Germinal center (tissue), 1 donor: Measurements from ENCODE around the gene SIK3.
"Not testable (repeated sequence)": the region's sequence is repeated elsewhere in the genome, so short reads cannot be mapped to it uniquely, and the experiment has no call there.

Source experiments
- DNase-seq: peaks from one replicate; pipeline ENCODE4 v3.0.0; 2012; ENCODE audit warnings: mixed read lengths, low spot score

SIK3 gene

DNA sequence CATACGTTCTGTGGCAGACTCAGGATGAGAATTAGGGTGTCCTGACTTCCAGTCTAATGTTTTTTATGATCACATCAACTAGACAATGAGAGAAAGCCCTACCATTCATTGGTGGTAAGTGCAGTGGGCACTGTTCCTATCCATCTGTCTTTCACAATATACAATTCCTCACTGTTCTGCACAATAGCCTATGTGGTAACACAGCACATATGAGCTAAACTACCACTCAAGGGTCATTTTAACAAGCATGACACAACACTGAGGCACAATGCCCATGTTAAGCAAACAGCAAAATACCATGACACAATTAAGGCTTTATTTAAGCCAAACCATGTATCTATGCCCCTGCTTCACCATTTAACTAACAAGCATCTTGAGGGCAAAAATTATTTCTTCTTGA lies 52.3 kb downstream of the SIK3 start:
- no peak for DNase-seq

DNA sequence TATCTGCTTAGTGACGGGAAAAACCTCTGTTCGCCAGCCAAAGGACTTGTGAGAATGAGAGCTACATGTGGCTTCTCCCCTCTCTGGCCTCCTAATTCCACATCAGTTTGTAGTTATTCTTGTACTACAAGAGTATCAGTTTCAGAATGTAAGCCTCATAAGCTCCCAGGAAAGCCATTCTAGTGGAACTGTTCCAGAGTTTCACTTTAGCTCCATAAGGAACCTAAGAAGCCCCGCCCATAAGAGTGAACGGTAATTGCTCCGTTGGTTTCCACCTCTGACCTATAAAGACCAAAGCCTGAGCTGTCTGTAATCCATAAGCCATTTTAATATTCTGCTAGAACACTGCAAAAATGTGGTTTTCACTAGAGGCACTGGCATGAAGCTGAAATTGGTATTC lies 53.0 kb downstream of the SIK3 start:
- DNase-seq = no peak

DNA sequence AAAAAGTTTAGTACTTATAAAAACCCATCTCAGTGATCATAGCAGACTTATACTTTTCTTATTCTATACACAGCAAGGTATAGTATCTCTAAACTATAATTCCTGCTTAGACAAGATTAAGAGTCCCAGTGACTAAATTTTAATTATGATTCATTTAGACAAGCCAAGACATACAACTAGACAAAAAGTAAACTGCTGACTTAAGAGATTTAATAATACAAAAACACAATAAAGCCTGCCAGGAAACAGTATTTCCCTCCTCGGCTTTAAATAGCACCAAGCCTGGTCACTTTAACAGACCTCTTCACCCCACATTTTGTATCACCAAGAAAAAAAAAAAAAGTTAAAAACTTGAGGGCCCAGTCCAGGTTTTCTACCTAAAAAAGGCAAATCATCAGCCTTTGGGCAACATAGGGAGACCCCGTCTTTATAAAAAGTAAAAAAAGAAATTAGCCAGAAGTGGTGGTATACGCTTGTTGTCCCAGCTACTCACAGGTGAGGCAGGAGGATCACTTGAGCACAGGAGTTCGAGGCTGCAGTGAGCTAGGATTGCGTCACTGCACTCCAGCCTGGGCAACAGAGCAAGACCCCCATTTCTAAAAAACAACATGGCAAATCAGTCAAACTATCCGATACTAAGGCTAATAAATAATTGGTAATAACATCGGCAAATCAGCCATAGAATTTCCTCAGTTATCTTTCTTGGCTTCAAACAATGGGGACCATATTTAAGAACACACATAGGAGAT lies 53.8 kb downstream of the SIK3 start:
- no peak for DNase-seq

DNA sequence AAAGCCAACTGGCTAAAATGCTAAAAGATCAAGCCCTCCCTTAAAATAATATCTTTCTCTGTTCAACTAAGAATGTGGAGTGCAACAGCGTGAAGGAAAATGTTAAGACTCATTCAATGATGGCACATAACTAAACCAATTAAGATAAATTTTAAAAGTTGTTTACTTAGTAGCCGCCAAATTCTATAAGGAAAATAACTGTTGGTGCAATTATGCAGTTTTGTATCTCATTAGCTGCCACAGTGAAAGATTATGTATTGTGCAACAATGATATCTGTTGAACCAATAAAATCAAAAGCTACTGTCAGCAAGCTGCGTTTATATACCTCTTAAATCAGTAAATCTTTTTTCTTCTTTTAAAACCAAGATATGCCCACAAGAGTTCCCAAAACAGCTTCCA lies 55.5 kb downstream of the SIK3 start:
- no peak for DNase-seq

DNA sequence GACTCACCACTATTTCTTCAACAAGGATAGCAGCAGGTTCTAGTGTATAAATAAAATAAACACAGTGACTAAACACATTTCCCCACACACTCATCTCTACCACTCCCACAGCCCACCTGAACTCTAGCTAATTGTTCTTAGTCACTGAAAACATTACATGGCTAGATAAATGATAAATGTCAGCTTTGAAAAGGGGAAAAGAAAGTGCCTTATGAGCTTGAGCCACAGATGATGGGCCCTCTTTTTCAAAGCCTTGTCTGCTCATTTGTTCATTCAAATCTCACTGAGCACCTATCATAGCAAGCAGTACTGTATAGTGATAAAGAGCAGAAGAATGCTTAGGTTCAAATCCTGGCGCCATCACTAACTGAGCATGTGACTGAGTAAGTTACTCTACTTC lies 58.3 kb downstream of the SIK3 start:
- DNase-seq = no peak

DNA sequence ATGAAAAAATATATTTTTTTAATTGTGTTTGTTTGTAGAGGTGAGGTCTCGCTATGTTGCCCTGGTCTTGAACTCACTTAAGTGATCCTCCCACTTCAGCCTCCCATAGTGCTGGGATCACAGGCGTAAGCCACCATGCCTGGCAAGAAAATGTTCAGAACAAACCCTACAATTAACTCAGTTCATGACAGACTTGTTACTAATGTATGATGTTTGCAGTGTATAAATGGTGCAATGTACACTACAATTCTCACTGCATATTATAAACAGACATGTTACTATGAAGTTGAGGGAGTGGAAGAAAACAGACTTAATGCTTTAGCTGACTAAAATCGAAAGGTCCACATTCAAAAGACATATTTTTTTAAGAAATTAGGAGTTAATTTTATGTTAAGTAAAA lies 59.0 kb downstream of the SIK3 start:
- DNase-seq = no peak

DNA sequence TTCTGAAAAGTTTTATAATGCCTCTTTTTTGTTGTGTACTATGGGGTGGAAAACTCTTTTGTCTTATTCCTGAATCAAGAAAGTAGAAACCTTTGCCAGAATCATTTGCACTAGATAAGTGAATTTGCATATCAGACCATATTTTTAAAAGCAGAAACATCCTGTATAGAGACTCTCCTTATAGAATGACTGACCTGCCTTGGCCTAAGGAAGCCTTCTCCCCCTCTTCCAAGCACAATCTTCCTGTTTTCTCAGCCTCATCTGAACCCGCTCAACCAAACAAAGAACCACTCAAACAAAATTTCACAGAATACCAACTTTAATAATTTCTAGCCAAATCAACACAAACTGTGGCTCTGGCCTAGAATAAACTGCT lies 60.3 kb downstream of the SIK3 start:
- no peak for DNase-seq

DNA sequence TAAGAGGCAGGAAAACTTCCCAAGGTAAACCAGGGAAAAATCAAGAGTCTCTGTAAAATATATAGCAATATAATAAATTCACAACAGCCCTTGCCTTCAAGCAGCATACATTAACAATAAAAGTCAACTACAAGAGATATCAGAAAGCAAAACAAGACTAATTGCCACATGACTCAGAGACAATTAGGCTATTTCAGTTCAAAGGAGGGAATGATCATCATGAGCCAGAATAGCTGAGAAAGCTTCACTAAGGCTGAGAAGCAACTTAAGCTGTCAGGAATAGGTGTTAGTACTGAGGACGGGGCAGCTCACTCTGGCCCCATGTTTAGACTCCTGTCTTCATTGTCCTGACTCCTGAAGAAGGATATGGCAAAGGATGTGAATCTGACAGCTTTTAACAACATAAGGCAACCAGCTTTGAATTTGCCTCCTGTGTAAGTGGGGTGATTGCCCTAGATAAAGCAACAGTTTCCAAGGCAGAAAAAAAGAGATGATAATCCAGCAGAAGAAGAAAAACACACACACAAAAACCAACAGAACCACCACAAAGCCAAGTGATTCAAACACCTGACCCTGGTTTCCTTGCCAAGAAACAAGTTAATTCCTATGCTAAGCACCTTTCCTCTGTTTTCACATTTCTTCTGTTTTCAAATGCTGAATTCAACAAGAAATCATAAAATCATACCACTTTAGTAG lies 60.8 kb downstream of the SIK3 start:
- DNase-seq = no peak

DNA sequence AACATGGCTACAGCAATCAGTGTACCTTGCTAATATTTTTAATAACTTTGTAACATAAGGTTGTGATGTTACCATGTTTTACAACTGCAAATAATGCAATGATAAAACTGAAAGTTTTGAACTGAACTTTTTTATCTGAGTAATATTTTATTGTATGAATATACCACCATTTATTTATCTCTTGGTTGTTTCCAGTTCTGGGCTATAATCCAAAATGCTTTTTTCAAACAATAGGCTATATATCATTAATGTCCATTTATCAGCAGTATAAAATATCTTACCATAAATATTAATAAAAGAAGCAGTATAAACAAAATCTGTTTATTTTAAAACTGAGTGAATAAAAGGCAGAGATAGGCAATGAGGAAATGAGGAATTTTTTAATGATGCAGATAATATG lies 63.3 kb downstream of the SIK3 start:
- DNase-seq = no peak

DNA sequence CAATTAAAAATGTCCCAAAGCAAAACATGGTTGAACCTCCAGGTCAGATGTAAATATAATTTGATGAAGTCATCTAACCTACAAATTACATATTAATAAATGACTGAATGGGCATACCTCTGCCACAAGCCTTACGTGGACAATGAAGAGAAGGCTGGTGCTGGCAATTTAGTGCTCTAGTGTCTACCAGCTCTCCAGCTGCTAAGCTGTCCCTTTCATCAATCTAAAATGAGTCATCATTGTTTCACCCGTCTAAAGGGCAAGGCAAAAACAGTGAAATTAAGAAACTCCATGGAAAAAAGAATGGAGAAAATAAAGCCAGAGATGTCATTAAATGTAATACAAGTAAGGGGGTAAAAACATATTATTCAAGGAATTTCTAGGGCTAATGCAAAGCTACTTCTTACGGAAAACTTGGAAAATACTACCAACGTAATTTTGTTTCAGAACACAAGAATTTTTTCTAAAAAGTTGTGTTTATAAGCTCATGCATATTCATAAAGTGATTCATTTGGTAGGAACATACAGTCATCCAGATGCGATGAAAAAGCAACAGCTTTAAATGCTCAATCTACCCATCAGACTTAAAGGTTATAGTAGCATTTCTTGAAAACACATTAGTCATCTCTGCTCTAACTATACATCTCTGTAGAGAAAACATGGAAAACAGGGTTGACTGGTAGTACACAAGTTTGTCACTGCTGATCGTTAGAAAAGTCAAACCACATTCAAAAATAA lies 71.5 kb downstream of the SIK3 start:
- DNase-seq = no peak

DNA sequence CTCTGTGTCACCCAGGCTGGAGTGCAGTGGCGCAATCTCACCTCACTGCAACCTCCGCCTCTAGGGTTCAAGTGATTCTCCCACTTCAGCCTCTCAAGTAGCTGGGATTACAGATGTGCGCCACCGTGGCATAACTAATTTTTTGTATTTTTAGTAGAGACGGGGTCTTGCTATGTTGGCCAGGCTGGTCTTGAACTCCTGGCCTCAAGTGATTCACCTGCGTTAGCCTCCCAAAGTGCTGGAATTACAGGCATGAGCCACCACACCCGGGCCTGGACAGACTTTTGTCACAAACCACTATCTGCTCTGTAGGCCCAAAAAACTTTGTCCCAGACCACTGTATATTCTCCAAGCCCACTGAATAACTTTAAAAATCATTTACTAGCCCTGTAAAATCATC lies 74.5 kb downstream of the SIK3 start:
- not testable (repeated sequence) for DNase-seq

DNA sequence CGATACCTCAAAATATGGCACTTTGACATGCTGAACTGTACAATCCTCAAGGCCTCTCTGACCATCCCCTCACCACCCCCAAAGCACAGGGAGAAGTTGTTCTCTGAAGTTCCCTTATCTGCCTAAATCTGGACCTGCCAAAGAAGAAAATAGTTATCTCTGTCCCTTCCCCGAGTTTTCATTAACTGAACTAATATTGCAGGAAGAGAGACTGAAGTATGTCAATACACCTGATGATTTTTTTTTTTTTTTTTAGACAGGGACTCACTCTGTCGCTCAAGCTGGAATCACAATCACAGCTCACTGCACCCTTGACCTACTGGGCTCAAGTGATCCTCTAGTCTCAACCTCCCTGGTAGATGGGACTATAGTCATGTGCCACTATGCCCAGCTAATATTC lies 75.0 kb downstream of the SIK3 start:
- DNase-seq = no peak

DNA sequence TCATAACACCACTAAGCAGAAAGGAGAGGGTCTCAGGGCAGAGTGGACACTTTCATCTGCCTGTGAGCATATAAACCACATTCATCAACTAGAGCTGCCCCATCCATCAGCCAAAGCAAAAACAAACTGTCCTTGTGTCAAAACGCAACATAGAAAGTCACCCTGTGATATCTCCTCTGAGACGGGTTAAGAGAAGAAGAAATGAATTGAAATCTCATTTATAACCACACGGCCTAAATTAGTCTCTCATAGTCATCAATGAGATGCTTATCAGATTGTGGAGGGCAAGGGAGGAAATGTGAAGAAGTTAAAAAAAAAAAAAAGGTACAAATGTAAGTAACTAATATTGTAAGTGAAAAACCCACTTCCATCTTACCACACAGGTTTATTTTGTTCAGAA lies 75.7 kb downstream of the SIK3 start:
- no peak for DNase-seq

DNA sequence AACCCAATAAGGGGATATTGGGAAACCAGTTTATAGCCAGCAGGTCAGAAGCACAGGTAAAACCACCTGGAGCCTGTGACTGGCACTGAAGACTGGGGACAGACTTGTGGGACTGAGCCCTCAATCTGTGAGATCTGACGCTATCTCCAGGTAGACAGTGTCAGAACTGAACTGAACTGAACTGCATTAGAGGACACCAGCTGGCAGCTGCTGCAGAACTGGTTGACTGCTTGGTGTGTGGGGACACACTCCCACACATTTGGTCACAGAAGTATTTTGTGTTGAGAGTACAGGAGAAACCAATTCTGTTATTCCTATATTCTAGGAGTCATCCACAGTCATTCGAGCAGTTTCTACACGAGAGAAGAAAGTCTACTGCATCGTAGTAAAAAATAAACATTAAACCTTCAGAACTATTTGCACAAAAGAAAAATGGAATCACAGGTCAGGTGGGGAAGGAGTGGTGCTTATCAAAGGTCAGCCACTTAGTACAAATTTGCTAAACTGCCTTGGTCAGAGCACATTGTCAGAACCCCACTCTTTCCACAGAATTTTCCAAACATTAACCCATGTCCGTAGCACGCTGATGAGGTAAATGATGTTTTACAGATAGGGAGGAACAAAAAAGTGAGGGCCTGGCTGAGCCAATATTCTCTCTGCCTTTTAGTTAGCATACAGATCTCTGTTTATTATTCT lies 77.2 kb downstream of the SIK3 start:
- DNase-seq = no peak

DNA sequence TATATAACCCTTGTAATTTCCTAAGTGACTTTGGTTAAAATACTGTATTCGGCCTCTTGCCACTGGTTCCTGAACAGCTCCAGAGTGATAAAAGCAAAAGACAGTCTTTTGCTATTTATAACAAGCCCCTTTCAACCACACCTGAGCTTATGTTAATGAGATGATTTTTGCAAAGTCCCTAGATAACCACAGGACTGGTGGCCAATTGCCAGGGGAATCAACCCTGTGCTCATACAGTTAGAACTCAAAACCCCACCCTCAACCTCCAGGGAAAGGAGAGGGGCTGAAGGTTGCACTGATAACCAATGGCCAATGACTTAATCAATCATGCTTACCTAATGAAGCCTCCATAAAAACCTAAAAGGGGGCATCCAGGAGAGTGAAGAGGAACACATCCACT lies 77.9 kb downstream of the SIK3 start:
- no peak for DNase-seq

DNA sequence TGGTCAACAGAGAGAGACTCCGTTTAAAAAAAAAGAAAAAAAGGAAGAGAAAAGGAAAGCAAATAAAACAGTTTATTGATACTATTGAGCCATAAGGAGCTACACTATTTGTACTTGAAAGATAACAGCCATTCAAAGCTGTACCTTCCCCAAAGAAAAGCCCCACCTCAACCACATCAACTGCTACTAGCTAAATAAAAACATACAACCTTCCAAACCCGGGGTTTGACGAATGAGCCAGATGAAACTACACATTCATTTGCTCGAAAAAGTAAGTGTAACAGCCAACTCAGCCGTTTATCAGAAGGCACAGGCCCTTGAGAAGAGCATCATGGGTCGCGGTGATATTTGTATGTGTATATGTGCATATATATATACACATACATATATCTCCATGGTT lies 78.4 kb downstream of the SIK3 start:
- DNase-seq = no peak

DNA sequence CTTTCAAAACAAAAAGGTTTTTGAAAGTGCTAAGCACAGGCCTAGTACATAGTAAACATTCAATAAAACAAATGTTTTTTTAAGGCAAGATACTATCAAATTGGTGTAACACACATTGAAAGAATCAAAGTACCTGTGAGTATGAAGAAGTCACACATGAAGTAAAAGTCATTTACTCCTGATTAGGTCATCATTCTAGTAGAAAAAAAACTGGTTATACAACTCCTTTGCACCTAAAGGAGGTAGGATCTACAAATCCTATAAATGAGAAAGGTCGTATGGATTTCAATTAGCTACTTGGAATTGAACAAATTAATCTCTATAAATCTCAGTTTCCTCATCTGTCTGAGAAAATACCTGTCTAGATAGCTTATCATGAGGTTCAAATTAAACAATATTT lies 80.8 kb downstream of the SIK3 start:
- DNase-seq = no peak

DNA sequence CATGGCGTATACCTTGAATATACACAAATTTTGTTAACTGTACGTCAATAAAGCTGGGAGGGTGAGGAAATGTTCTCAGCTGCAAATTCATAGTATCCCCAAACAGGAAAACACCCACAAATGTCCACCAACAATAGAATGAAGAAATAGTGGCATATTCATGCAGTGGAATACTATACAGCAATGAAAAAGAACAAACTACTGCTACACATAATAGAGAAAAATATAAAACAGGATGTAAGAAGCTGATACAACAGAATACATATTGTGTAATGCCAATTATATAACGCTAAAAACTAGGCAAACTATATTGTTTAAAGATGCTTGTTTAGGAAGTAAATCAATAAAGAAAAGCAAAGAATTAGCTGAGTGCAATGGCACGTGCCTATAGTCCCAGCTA lies 81.5 kb downstream of the SIK3 start:
- no peak for DNase-seq

DNA sequence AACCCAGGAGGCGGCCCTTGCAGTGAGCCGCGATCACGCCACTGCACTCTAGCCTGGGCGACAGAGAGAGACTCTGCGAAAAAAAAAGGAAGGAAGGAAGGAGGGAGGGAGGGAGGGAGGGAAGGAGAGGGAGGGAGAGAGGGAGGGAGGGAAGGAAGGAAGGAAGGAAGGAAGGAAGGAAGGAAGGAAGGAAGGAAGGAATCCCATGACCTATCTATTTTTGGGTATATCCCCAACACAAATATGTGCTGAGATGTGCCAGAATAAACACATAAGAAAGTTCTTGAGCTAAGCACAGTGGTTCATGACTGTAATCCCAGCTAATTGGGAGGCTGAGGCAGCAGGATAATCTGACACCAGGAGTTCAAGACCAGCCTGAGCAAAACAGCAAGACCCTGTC lies 82.0 kb downstream of the SIK3 start:
- no peak for DNase-seq

DNA sequence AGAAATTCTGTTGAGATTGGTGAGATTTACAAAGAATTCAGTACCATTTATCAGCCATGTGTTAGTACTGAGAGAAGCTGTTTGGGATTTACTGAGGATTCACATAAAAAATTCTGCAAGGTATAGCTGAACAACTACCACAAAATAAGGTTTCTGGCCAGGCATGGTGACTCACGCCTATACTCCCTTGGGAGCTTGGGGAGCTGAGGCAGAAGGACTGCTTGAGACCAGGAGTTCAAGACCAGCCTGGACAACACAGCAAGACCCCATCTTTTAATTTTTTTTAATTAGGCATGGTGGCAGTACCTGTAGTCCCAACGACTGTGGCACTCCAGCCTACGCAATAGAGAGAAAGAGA lies 86.7 kb downstream of the SIK3 start:
- no peak for DNase-seq

DNA sequence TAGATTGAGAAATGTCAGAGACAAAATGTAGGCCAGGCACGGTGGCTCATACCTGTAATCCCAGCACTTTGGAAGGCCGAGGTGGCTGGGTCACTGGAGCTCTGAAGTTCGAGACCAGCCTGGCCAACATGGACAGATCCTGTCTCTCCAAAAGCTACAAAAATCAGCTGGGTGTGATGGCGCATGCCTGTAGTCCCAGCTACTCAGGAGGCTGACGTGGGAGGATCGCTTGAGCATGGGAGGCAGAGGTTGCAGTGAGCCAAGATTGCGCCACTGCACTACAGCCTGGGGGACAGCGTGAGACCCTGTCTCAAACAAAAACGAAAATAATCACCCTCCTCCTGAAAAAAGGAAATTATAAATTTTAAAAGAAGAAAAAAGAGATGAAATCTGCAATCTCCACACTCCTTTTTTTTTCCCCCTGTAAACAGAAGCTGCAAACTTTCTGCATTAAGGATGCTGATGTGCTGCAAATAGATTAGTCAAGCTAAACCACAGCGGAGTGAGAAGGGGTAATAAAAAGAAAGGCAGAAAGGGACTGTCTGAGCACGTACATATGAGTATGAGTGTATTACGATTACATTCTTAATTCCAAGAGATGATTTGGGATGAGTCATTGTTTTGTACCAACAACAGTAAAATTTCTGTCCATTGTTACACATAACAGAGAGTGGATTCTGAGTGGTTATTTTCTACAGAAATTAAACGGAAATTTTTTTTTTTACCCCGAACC lies 87.3 kb downstream of the SIK3 start:
- DNase-seq = no peak
